Measurements from ENCODE around the gene LIPT2.

- TF ChIP-seq CTCF (IDR thresholded peaks at IDR 0.05; ENCODE audit: extremely low read depth in 1 of 2, insufficient read depth in 1 of 2, low read depth in 1 of 2, low read length in 2 of 2) = no peak
- no peak for TF ChIP-seq POLR2A (IDR thresholded peaks at IDR 0.05; ENCODE audit: low read depth, low read length)
- TF ChIP-seq FOS (IDR thresholded peaks at IDR 0.05; ENCODE audit: borderline replicate concordance, insufficient read depth, low read length) = no peak
- no peak for TF ChIP-seq EZH2 (IDR thresholded peaks at IDR 0.05; ENCODE audit: borderline replicate concordance, low read depth, low read length, severe bottlenecking)
- TF ChIP-seq MYC (IDR thresholded peaks at IDR 0.05; ENCODE audit: low read depth, low read length) = no peak
- TF ChIP-seq MAX (IDR thresholded peaks at IDR 0.05; ENCODE audit: insufficient read depth, insufficient read length) = no peak
- no peak for TF ChIP-seq JUN (IDR thresholded peaks at IDR 0.05; ENCODE audit: borderline replicate concordance, insufficient read depth, insufficient read length, low read depth)
- no peak for TF ChIP-seq POLR2AphosphoS5 (IDR thresholded peaks at IDR 0.05; ENCODE audit: insufficient read depth, low read depth, low read length)
- no peak for TF ChIP-seq GATA2 (IDR thresholded peaks at IDR 0.05; ENCODE audit: insufficient read depth, insufficient read length, low read depth, low read length)
Measured at GRCh38 chr11:74520927-74521665, 27.6 kb upstream of the LIPT2 start.
